Progenitor cell of endocrine pancreas (in vitro differentiated cells): ENCODE data around the gene RIPOR2. TPM values are rescaled to one million over a fixed set of nuclear protein-coding genes. Genes with fewer than 3 reads are reported as not detected.

Experiments used
- DNase-seq: peaks from one replicate; pipeline ENCODE4 v3.0.0; 2021; ENCODE audit warnings: low spot score; ENCODE audit not compliant: unreplicated experiment
- H3K27ac Mint-ChIP-seq: 2 replicates; pipeline ENCODE4 v1.8.0; 2021; ENCODE audit warnings: mild to moderate bottlenecking, moderate library complexity, mixed read lengths
- H3K27me3 Mint-ChIP-seq: 2 replicates; pipeline ENCODE4 v1.8.0; 2021; ENCODE audit warnings: mixed read lengths
- H3K36me3 Mint-ChIP-seq: 2 replicates; pipeline ENCODE4 v1.8.0; 2022; ENCODE audit warnings: mixed read lengths; ENCODE audit not compliant: insufficient read depth
- H3K4me1 Mint-ChIP-seq: 2 replicates; pipeline ENCODE4 v1.8.0; 2021; ENCODE audit warnings: low read depth, mixed read lengths
- H3K4me3 Mint-ChIP-seq: 2 replicates; pipeline ENCODE4 v1.8.0; 2021; ENCODE audit warnings: low read depth, mild to moderate bottlenecking, moderate library complexity, mixed read lengths
- H3K9me3 Mint-ChIP-seq: 2 replicates; pipeline ENCODE4 v1.8.0; 2021; ENCODE audit warnings: low read depth, mixed read lengths
- CTCF ChIP-seq: fragments of 200-600 bp; sonication (generic); IDR thresholded peaks from one replicate; pipeline ENCODE4 v1.5.0; 2021; ENCODE audit warnings: antibody characterized with exemption, mild to moderate bottlenecking; ENCODE audit not compliant: unreplicated experiment
- long read RNA-seq: library from polyadenylated mRNA; unstranded; transcript quantifications from one replicate; pipeline ENCODE4 v2.0.0, GENCODE V29; 2020
- total RNA-seq: library from RNA; stranded (reverse); gene quantifications from 2 replicates; pipeline ENCODE4 v1.2.1, GENCODE V29; 2021

RIPOR2 gene
- total RNA-seq = 2.2 and 4.0 TPM in 2 replicates
- long read RNA-seq, partial matches to known transcripts = 5 of 8 reads
- long read RNA-seq, other reads (novel, unspliced or antisense) = 3 of 8 reads

- no peak within 1 kb of the TSS for H3K4me3 Mint-ChIP-seq
- no peaks in the 10 kb centered on the region for H3K36me3 Mint-ChIP-seq
- TF ChIP-seq CTCF = no peak
- no peak for DNase-seq
- H3K27me3 Mint-ChIP-seq = peaks cover 17% of the 10 kb centered on the region
- no peaks in the 10 kb centered on the region for H3K9me3 Mint-ChIP-seq
- H3K4me1 Mint-ChIP-seq = peaks cover 22% of the 10 kb centered on the region
- peak within 1 kb of the TSS; percentile 35 for H3K27ac Mint-ChIP-seq
These were observed at the start of gene RIPOR2 for GRCh38 chr6:24935366-24936152. Gene RIPOR2 (minus strand): TSS chr6:24935960. CDS start chr6:24935898, 62 bp downstream.

- peaks cover 12% of the 10 kb centered on the region for H3K9me3 Mint-ChIP-seq
- DNase-seq = no peak
- no peaks in the 10 kb centered on the region for H3K27me3 Mint-ChIP-seq
These were observed 49.6 kb upstream of the RIPOR2 start for GRCh38 chr6:24985323-24985722.

GRCh38 chr6:24982231-24982630 is 46.5 kb upstream of the RIPOR2 start:
- Mint-ChIP-seq H3K4me3 (no peak overlapping the region), H3K36me3 (no peaks in the 10 kb centered on the region), H3K27me3 (no peaks in the 10 kb centered on the region), H3K4me1 (peaks cover 21% of the 10 kb centered on the region), H3K27ac (peak overlapping the region; percentile 71), H3K9me3 (peaks cover 5% of the 10 kb centered on the region)
- TF ChIP-seq CTCF = no peak
- DNase-seq = no peak

More at GRCh38 chr6:24985323-24985722, 49.6 kb upstream of the RIPOR2 start:
- TF ChIP-seq CTCF = no peak
- Mint-ChIP-seq H3K4me3 (no peak overlapping the region), H3K4me1 (peaks cover 17% of the 10 kb centered on the region), H3K27ac (no peak overlapping the region), H3K36me3 (peaks cover 1% of the 10 kb centered on the region)

GRCh38 chr6:24981386-24981760 is 45.6 kb upstream of the RIPOR2 start:
- Mint-ChIP-seq H3K27ac (peak overlapping the region; percentile 95), H3K36me3 (no peaks in the 10 kb centered on the region), H3K9me3 (peaks cover under 1% of the 10 kb centered on the region), H3K27me3 (no peaks in the 10 kb centered on the region), H3K4me3 (no peak overlapping the region), H3K4me1 (peaks cover 20% of the 10 kb centered on the region)
- DNase-seq = no peak
- no peak for TF ChIP-seq CTCF

- Mint-ChIP-seq H3K27ac (peak overlapping the region; percentile 95), H3K36me3 (no peaks in the 10 kb centered on the region), H3K9me3 (no peaks in the 10 kb centered on the region), H3K27me3 (no peaks in the 10 kb centered on the region), H3K4me3 (no peak overlapping the region), H3K4me1 (peaks cover 20% of the 10 kb centered on the region)
- no peak for TF ChIP-seq CTCF
- DNase-seq = no peak
These were observed 45.0 kb upstream of the RIPOR2 start for GRCh38 chr6:24980507-24981385.
